Uterus (tissue), 2 donors: ENCODE data around the gene OR8J3.

Experiments
- CTCF ChIP-seq, 4 experiments: fragments of 200-600 bp in 2 of 4; fragments of 450-650 bp in 2 of 4; sonication (generic) in 2 of 4; IDR thresholded peaks; one replicate each; pipeline ENCODE4 v1.5.1; 2016 to 2019; ENCODE audit warnings: antibody characterized with exemption in 4 of 4, mild to moderate bottlenecking in 2 of 4, moderate library complexity in 1 of 4
- POLR2A ChIP-seq, 2 donors: fragments of 450-650 bp; IDR thresholded peaks; one replicate each; pipeline ENCODE4 v1.6.1; 2016; ENCODE audit warnings: antibody characterized with exemption in 2 of 2, mild to moderate bottlenecking in 1 of 2, moderate library complexity in 1 of 2

GRCh38 chr11:56188602-56189001 is 48.6 kb upstream of the OR8J3 start:
- no peak for TF ChIP-seq CTCF (IDR thresholded peaks at IDR 0.05)
- no peak for TF ChIP-seq POLR2A (IDR thresholded peaks at IDR 0.05)
